IPS DF 19.7 (cell line): ENCODE results near the gene HNRNPC.
"Not testable (repeated sequence)": the region's sequence is repeated elsewhere in the genome, so short reads cannot be mapped to it uniquely, and the experiment has no call there.

ENCODE experiments used
- DNase-seq: peaks from one replicate; pipeline ENCODE4 v3.0.0-alpha.2; 2013; ENCODE audit warnings: low read depth, low spot score

Gene HNRNPC

DNA sequence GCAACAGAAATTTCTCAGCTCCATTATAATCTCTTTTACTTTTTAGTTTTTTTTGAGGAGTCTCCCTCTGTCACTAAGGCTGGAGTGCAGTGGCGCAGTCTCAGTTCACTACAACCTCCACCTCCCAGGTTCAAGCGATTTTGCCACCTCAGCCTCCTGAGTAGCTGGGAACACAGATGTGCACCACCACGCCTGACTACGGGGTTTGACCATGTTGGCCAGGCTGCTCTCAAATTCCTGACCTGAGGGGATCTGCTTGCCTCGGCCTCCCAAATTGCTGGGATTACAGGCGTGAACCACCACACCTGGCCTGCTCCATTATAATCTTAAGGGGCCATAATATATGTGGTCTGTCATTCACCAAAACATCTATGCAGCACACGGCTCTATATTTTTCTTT, 23.4 kb downstream of the HNRNPC start:
- no peak for DNase-seq

GRCh38 chr14:21244544-21244943, 24.7 kb downstream of the HNRNPC start:
- DNase-seq: no peak

DNA sequence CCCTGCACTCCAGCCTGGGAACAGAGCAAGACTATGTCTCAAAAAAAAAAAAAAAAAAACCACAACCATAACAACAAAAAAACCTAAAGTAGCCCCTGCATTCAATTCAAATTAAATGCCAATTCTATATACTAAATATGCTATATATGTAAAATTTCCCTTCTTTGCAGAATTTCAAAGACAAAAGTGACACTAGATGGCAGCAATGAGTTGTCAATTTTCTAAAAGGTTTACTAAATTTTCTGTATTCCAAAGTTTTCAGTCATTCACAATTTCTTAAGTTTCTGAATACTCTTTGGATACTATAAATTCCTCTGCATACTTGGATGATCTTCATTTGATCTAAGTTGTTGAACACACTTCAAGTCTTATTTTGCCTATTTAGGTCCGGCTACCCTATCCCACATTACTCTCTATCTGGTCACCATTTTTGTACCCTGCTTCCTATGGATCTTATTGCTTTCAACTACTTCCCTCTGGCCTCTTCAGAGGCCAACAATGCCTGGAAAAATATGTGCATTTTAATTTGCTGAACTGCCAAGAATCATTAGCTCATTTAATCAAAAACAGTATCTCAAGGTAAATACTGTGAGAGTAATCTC, 27.9 kb downstream of the HNRNPC start:
- DNase-seq: no peak

GRCh38 chr14:21240417-21240816, 28.8 kb downstream of the HNRNPC start:
- no peak for DNase-seq

GRCh38 chr14:21238823-21239518, 30.3 kb downstream of the HNRNPC start:
- no peak for DNase-seq

DNA sequence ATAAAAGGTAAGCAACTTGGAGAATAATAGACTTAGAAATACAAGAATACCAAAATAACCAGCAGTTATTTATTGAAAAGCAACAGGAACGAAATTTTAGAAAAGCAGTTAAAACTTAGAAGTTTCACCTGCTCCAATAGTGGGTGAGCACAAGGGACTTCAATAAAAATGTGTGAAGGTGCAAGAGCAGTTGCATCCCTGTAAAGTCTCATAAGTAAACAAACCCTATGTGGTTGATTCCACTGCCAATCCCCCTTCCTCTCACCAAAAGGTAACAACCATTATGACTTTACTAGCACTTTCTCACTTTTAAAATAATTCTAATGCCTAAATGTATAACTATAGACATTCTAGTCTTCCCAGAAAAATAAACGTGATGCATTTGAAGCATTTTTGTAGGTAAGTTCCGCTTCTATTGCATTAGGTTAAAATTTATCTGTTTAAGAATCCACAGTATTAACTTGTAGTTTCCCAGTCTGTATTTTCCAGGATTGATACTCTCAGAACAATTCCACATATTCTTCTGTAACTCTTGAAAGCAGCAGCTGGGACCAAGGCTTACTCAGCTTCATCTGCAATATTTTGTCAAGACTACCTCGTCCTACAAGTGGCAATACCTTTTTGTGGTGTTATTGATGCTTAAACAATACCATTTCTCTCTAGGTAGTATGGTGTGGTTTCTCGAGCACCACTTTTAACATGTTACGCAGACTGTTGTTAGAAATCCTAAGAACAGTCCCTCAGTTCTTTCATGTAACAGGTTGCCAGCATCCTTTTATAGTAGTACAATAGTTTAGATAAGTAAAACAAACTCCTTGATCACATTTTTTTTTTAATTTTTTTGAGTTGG, 32.1 kb downstream of the HNRNPC start:
- DNase-seq: no peak

DNA sequence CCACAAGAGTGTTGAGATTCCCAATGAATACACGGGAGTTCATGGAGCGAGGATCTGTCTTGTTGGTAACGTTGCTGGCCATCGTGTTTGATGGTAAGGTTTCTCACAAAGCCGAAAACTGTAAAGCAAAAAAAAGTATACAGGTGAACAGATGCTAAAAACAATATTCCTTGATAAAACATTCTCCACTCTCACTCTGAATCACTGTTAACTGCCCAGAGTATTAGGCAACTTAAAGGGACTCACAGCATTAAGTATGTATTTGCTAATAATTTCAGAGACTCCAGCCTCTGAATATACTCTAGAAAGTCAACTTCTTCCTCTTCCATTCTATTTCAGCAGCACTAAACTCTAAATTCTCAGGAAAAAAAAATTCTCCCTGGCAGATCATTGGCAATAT, 35.1 kb downstream of the HNRNPC start:
- DNase-seq: no peak

DNA sequence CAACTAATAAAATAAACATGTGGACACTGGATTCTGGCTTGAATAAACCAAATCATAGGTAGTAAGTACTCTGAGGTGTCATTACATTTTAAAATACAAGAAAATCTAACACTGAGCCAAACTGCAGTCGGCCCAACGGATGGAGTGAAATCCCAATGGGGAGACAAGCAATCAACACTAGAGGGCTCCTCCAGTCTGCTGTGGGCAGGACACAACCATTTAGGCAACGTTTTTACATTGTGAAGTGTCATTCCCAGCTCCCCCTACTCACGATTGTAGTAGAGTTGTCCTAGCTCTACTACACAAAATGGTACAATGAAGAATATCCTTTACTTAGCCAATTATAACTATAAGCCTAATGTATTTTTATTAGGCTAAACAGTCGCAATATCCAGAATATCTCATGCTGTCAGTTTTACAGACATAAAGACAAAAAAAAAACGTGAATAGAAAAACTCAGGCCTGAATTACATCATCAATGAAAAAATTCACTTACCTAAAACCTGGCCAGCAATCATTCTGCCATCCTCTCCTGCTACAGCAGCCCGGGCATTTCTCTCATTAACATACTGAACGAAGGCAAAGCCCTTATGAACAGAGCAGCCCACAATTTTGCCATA, 35.7 kb downstream of the HNRNPC start:
- peak; percentile 15 for DNase-seq

DNA sequence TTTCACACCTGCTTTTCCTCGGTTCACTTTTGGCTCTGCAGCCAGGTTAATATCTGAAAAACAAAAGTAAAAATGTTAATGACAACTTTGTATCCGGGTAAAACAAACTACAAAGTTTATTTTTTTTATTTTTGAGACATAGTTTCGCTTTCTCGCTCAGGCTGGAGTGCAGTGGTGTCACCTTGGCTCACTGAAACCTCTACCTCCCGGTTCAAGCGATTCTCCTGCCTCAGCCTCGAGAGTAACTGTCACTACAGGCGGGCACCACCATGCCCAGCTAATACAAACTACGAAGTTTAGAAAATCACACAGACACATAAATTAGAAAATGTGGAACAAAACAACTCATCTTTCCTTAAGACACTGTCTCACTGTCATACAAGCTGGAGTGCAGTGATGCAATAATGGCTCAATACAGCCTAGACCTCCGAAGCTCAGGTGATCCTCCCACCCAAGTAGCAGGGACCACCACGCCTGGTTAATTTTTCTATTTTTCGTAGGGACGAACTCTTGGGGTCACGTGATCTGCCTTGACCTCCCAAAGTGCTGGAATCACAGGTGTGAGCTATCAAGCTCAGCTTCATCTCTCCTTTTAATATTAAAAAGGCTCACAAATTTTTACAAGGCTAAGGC, 38.1 kb downstream of the HNRNPC start:
- DNase-seq: no peak

- no peak for DNase-seq
Measured at GRCh38 chr14:21229821-21230220, 39.4 kb downstream of the HNRNPC start.

DNA sequence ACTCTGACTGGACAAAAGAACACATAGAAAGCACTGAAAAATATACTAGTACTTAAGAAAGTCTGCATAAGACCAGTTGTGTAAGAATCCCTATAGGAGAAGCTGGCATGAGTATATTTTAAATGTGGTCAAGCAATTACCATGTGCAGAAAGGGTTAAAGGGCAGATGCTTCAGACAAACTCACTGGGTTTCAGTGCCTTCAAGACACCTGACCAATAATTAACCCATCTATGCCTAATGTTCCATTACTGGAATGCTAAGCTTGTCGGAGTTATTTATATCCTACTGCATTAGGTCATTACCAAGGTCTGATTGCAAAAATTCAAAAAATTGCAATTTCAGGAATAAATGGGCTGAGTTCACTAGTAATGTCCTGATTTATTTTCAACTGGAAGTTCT, 41.3 kb downstream of the HNRNPC start:
- no peak for DNase-seq

DNA sequence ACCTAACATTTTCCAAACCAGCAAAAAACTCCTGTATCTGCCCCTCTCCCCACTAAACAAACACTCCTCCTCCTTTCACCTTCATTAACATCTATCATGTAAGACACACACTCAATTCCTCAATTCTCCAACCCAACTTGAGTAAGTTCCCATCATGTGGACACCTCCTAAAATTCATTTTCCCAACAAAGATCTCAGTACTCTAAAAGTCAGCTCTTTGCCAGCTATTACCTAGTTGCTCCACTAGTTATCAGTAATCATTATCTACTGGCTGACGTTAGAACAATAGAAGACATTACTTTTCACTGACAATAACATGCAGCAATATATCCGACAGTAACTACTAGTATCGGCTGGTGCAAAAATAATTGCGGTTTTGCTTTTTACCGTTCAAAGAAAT, 42.1 kb downstream of the HNRNPC start:
- no peak for DNase-seq

DNA sequence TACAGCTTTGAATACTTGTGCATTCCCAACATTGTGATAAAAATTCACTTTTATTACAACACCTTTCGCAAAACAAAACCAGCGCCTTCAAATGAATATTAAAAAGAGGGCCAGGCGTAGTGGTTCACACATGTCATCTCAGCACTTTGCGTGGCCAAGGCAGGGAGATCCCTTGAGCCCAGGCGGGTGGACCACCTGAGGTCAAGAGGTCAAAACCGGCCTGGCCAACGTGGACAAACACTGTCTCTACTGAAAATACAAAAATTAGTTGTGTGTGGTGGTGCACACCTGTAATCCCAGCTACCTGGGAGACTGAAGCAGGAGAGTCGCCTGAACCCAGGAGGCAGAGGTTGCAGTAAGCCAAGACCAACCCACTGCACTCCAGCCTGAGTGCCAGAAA, 42.8 kb downstream of the HNRNPC start:
- DNase-seq: no peak

GRCh38 chr14:21225164-21225563, 44.1 kb downstream of the HNRNPC start:
- not testable (repeated sequence) for DNase-seq

DNA sequence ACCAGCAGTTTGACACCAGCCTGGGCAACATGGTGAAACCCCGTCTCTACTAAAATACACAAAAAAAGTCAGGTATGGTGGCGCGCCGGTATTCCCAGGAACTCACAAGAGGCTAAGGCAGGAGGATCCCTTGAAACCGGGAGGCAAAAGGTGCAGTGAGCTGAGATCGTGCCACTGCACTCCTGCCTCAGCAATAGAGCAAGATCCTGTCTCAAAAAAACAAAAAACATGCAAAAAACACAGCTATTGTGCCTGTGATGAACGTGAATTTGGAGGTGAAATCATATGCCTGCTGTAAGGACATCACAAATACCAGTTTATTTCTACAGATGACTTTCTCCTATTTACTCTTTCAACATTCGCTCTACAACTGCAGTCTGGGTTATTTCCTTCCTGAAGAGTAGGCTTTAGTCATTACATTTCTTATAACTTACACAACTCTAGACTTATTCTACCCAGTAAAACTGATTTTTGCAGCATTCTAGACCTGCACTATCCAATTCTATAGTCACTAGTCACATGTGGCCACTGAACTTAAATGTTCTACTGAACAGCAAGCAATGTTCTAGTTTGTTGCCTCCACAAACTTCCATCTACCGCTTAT, 48.3 kb downstream of the HNRNPC start:
- DNase-seq: no peak

DNA sequence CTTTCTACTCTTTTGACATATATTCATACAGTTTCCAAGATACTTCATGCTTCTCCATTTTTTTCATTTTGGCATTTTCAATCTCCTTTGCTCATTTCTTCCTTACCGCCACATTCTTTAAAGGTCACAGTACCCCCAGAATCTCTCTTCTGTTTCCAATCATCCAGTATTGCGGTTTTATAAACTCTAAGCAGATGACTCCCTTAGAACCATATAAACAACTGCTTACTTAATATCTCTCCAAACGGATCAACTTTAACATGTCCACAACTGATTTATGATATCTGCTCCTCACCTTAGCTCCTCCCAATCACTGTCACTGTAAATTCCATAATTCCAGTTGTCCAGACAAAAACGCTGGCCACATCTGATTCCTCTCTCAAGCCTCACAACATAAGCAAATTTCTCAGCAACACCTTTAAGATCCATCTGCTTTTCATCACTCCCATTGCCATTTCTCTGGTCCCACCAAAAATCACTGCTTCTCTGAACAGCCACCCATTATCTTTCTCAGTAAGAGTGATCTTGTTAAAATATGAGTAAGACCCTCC, 49.6 kb downstream of the HNRNPC start:
- DNase-seq: no peak

DNA sequence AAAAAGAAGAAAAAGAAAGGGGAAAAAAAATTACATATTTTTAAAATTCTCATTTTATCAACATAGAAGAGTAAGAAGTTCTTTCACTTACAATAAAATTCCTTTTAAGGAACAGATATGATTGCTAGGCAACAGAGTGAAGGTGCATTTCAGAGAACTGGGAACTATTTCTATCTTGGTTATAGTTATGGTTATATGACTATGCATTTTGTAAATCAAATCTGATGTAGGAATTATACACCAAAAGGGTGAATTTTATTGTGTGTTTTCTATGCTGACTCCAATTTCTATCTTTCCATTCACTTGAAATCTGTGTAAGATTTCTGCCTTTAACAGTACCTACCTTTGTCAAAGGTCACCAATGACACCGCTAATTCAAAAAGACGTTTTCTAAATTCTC, 50.1 kb downstream of the HNRNPC start:
- DNase-seq: no peak

DNA sequence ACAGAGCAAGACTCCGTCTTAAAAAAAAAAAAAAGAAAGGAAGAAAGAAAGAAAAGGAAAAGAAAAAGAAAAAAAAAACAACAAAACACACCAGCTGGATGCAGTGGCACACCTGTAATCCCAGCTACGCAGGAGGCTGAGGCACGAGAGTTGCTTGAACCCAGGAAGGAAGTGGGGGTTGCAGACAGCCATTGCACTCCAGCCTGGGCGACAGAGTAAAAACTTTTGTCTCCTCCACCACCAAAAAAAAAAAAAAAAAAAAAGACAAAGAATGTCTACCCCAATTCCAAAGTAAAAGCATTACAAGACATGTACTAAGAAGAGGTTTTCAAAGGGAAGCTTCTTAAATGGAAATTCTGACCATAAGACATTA, 53.4 kb downstream of the HNRNPC start:
- DNase-seq: no peak

DNA sequence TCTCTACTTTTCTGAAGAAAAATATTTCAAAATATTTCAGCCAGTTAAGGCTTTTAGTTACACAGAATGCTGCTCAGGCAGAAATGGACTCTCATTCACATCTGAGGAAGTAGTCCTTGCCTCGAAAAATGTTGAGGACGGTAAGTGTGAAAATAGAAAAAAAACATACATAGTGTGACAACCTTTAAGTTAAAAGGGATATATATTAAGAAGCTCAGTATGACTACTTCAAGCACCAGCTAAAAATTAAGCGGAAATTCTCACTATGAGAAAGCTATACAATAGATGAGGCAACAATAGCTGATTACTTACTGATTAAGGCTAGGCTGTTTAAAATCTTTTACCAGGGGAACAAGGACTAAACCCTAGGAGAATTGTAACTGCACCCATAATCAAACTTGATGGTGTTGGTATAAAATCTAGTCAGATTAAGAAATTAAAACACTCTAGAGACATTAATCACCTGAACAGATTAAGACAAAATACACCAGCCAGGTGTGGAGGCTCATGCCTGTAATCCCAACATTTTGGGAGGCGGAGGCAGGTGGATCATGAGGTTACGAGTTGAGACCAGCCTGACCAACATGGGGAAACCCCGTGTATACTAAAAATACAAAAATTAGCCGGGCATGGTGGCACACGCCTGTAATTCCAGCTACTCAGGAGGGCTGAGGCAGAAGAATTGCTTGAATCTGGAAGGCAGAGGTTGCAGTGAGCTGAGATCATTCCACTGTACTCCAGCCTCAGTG, 53.9 kb downstream of the HNRNPC start:
- DNase-seq: no peak

GRCh38 chr14:21213652-21214051, 55.6 kb downstream of the HNRNPC start:
- no peak for DNase-seq
